Spleen (tissue), 11 donors: ENCODE measurements around the gene HOXB5. TPM values are rescaled to one million over a fixed set of nuclear protein-coding genes. Genes with fewer than 3 reads are reported as not detected.

ENCODE experiments used
- DNase-seq: peaks from one replicate; pipeline ENCODE4 v3.0.0-alpha.2; 2020
- H3K27ac ChIP-seq, 8 donors: fragments of 200-600 bp; sonication (generic) in 7 of 8; 1 replicate in 4 of 8; 2 replicates in 4 of 8; pipeline versions ENCODE4 v1.5.0 to v1.8.0; 2016 to 2021; ENCODE audit warnings: inconsistent platforms in 4 of 8, mild to moderate bottlenecking in 4 of 8, moderate library complexity in 1 of 8
- H3K27me3 ChIP-seq, 7 donors: fragments of 200-600 bp; sonication (generic) in 6 of 7; replicated peaks in 1 of 7; 1 replicate in 4 of 7; 2 replicates in 3 of 7; pipeline versions ENCODE4 v1.5.0 to v1.8.0; 2016 to 2021; ENCODE audit warnings: inconsistent platforms in 3 of 7, mild to moderate bottlenecking in 1 of 7
- H3K36me3 ChIP-seq, 6 donors: fragments of 200-600 bp; sonication (generic) in 5 of 6; 1 replicate in 4 of 6; 2 replicates in 2 of 6; pipeline versions ENCODE4 v1.5.0 to v1.8.0; 2016 to 2021; ENCODE audit warnings: inconsistent platforms in 2 of 6
- H3K4me1 ChIP-seq, 6 donors: fragments of 200-600 bp; sonication (generic) in 5 of 6; 1 replicate in 3 of 6; 2 replicates in 3 of 6; pipeline versions ENCODE4 v1.5.0 to v1.8.0; 2016 to 2021; ENCODE audit warnings: inconsistent platforms in 3 of 6
- H3K4me3 ChIP-seq, 8 donors: fragments of 200-600 bp; sonication (generic) in 7 of 8; 1 replicate in 4 of 8; 2 replicates in 4 of 8; pipeline versions ENCODE4 v1.5.0 to v1.8.0; 2016 to 2021; ENCODE audit warnings: inconsistent platforms in 4 of 8, mild to moderate bottlenecking in 4 of 8, moderate library complexity in 2 of 8
- H3K9me3 ChIP-seq, 8 donors: fragments of 200-600 bp; sonication (generic) in 7 of 8; 1 replicate in 4 of 8; 2 replicates in 4 of 8; pipeline versions ENCODE4 v1.5.0 to v1.8.0; 2016 to 2021; ENCODE audit warnings: inconsistent platforms in 4 of 8
- POLR2A ChIP-seq, 3 donors: fragments of 450-650 bp; IDR thresholded peaks; one replicate each; pipeline ENCODE4 v1.5.1; 2017; ENCODE audit warnings: antibody characterized with exemption in 3 of 3, mild to moderate bottlenecking in 1 of 3
- POLR2AphosphoS5 ChIP-seq, 3 donors: sonication (generic); formaldehyde crosslinking; IDR thresholded peaks; one replicate each; pipeline ENCODE4 v1.5.1; 2017; ENCODE audit warnings: antibody characterized with exemption in 3 of 3
- WGBS, 5 donors: extraction: QIAGEN DNeasy Blood & Tissue Kit in 3 of 5; methylation state at CpG; one replicate each; pipeline versions ENCODE4 v1.1.5 to v1.1.7; 2013 to 2018; 5-methylcytosine and 5-hydroxymethylcytosine counted together
- intact Hi-C: fragments of 100-400 bp; cut with DNase I; formaldehyde crosslinking; loops from one replicate; pipeline ENCODE4 v1.15.0; 2023; ENCODE audit warnings: low total_unique reads
- polyA plus RNA-seq, 3 donors: library from polyadenylated mRNA; stranded (reverse); fragments of 200-250 nt; gene quantifications; one replicate each; pipeline ENCODE4 v1.2.1, GENCODE V29; 2013
- total RNA-seq, 7 donors: library from RNA; depleted of rRNA in 3 of 7; stranded (reverse); fragments of >200 nt in 3 of 7; fragmentation: NEBNext Ultra II Directional in 4 of 7; extraction: Animal tissue kit (Norgen Biotek cat#: 25700) in 4 of 7; gene quantifications; one replicate each; pipeline versions ENCODE4 v1.1.0 to v1.2.1, GENCODE V29; 2016 to 2021
- TF ChIP-seq, protein P1 (sequence below), 11 experiments: fragments of 200-600 bp in 7 of 11; fragments of 450-650 bp in 4 of 11; sonication (generic) in 4 of 11; IDR thresholded peaks in 8 of 11; conservative IDR thresholded peaks in 3 of 11; 1 replicate in 7 of 11; 2 replicates in 4 of 11; pipeline versions ENCODE4 v1.4.0 to v1.8.0; 2016 to 2021; ENCODE audit warnings: antibody characterized with exemption in 11 of 11, inconsistent platforms in 4 of 11, mild to moderate bottlenecking in 1 of 11
- donor health status: healthy with polysubstance abuse.
- donor health status: DM: no; HTN: no; CAD: no; lungs with moderate emphysema.
- donor health status: DM: no; HTN: no; CAD: no.
- donor health status: Bipolar disorder and iron deficiency.
- donor health status: healthy.
- donor health status: DM: no; HTN: no; CAD: no.
- donor health status: DM: yes; HTN: yes; CAD: no.

Gene HOXB5
- total and polyA plus RNA-seq, 10 donors = 0.43 to 2.6 (median 1.1) TPM

DNA sequence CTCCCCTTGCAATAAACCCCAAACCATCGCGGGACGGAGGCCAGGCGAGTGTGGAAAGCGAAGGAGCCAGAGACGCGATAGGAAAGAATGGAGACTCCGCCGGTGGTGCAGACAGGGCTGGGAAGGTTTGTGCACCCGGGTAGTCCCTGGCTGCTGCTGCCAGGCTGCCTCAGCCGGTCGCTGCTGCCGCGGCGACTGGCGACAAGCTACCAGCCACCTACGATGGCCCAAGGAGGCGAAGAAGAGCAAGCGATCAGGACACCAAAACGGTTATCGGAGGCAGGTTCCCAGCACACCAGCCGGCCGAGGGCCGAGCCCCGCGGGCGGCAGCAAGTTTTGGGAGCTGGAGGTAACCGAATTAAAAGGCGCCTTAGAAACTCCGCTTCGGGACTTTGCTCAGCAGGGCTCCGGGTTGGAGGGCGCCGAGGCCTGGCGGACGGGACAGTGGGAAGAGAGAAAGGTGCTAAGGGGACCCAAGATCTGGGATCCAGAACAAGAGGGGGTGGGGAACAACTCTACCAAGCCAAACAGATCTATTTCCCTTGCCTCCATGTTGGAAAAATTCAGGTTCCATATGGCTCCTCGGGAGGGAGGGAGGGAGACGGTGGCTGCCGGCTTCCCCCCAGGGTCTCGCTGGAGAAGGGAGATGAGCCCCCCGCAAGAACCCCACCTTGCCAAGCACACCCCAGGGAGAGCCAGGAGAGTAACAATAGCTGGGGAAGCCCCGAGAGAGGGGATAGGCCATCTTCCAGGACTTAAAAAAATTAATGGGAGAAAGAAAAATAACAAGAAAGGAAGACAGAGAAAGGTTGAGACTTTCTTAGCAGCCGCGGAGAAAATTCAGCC, 38.9 kb downstream of the HOXB5 start:
- intact Hi-C loops = no loop called here
- H3K27me3 ChIP-seq = peaks cover 0 to 52% (median 6%) of the 10 kb centered on the region in 7 donors
- WGBS, 5 donors = 71 to 86% (median 79%) methylated on average over 42 to 44 of the region's 44 CpGs
- peak overlapping the region in 3 of 8 donors; percentile 1 to 54 (median 20) for H3K4me3 ChIP-seq
- peaks cover 0 to 17% (median 0%) of the 10 kb centered on the region in 6 donors for H3K36me3 ChIP-seq
- peak overlapping the region in 7 of 8 donors; percentile 54 to 94 (median 61) for H3K27ac ChIP-seq
- TF ChIP-seq, protein P1, sequence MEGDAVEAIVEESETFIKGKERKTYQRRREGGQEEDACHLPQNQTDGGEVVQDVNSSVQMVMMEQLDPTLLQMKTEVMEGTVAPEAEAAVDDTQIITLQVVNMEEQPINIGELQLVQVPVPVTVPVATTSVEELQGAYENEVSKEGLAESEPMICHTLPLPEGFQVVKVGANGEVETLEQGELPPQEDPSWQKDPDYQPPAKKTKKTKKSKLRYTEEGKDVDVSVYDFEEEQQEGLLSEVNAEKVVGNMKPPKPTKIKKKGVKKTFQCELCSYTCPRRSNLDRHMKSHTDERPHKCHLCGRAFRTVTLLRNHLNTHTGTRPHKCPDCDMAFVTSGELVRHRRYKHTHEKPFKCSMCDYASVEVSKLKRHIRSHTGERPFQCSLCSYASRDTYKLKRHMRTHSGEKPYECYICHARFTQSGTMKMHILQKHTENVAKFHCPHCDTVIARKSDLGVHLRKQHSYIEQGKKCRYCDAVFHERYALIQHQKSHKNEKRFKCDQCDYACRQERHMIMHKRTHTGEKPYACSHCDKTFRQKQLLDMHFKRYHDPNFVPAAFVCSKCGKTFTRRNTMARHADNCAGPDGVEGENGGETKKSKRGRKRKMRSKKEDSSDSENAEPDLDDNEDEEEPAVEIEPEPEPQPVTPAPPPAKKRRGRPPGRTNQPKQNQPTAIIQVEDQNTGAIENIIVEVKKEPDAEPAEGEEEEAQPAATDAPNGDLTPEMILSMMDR (IDR thresholded peaks at IDR 0.05 in 8 of 11, conservative IDR thresholded peaks at IDR 0.05 in 3 of 11) = no peak
- TF ChIP-seq POLR2A (IDR thresholded peaks at IDR 0.05) (no peak), POLR2AphosphoS5 (IDR thresholded peaks at IDR 0.05) (no peak)
- DNase-seq = no peak
- H3K4me1 ChIP-seq = peaks cover 0 to 44% (median 11%) of the 10 kb centered on the region in 6 donors
- H3K9me3 ChIP-seq = no peaks in the 10 kb centered on the region

DNA sequence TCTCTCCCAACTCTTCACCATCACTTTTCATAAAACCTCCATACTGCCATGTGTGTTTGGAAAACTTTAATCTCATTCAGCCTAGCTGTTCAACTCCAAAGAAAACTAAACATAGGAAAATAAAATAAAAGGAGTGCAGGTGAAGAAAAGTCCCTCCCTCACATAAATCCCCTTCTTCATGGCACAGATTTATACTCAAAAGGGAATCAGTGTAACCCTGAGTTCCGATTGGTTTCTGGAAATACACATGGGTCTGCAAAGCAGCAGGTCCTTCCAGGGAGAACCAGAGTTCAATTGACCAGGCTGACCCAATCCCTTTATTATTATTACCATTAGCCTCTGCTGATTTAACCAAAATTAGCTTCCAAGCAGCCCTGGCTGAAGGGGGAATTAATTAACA, 39.8 kb downstream of the HOXB5 start:
- peak overlapping the region in 7 of 8 donors; percentile 48 to 94 (median 61) for H3K27ac ChIP-seq

DNA sequence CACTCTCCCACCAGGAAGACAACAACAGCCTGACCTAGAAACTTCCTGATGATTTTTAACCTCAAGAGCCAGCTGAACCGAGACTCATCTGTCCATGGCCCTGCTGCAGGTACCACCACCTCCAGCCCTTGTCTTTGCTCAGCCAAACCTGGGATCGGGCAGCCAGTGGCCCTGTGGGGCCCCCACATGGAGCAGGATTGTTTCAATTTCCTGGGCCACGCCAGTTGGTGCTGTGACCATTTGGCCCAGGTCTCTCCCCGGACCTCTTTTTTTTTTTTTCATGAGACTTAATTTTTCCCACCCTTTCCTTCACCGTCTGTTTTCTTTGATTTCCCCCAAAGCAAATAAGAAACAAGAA, 40.4 kb downstream of the HOXB5 start:
- peaks cover 0 to 17% (median 0%) of the 10 kb centered on the region in 6 donors for H3K36me3 ChIP-seq
- peaks cover 0 to 48% (median 6%) of the 10 kb centered on the region in 7 donors for H3K27me3 ChIP-seq
- WGBS, 5 donors = 66 to 78% (median 74%) methylated on average over 5 of the region's 5 CpGs
- H3K9me3 ChIP-seq = no peaks in the 10 kb centered on the region
- no peak for DNase-seq
- H3K4me3 ChIP-seq = peak overlapping the region in 2 of 8 donors; percentile 15 to 24
- peaks cover 0 to 52% (median 14%) of the 10 kb centered on the region in 6 donors for H3K4me1 ChIP-seq
- intact Hi-C loops = no loop called here
- TF ChIP-seq, protein P1 (IDR thresholded peaks at IDR 0.05 in 8 of 11, conservative IDR thresholded peaks at IDR 0.05 in 3 of 11) = no peak
- TF ChIP-seq POLR2AphosphoS5 (IDR thresholded peaks at IDR 0.05) = no peak
- TF ChIP-seq POLR2A (IDR thresholded peaks at IDR 0.05) = no peak
- H3K27ac ChIP-seq = peak overlapping the region; percentile 29 to 94 (median 60)

More for the DNA sequence above, 39.8 kb downstream of the HOXB5 start:
- DNase-seq = no peak
- 73 to 90% (median 81%) methylated on average over 1 of the region's 1 CpG for WGBS, 5 donors
- H3K36me3 ChIP-seq = peaks cover 0 to 17% (median 0%) of the 10 kb centered on the region in 6 donors
- peaks cover 0 to 52% (median 6%) of the 10 kb centered on the region in 7 donors for H3K27me3 ChIP-seq
- TF ChIP-seq POLR2AphosphoS5 (IDR thresholded peaks at IDR 0.05) (no peak), POLR2A (IDR thresholded peaks at IDR 0.05) (no peak)
- TF ChIP-seq, protein P1 (IDR thresholded peaks at IDR 0.05 in 8 of 11, conservative IDR thresholded peaks at IDR 0.05 in 3 of 11) = no peak
- peak overlapping the region in 3 of 8 donors; percentile 1 to 54 (median 20) for H3K4me3 ChIP-seq
- peaks cover 0 to 49% (median 11%) of the 10 kb centered on the region in 6 donors for H3K4me1 ChIP-seq
- intact Hi-C loops = no loop called here
- H3K9me3 ChIP-seq = no peaks in the 10 kb centered on the region
